ENCODE results near the gene OBSCN.

The OBSCN gene

DNA sequence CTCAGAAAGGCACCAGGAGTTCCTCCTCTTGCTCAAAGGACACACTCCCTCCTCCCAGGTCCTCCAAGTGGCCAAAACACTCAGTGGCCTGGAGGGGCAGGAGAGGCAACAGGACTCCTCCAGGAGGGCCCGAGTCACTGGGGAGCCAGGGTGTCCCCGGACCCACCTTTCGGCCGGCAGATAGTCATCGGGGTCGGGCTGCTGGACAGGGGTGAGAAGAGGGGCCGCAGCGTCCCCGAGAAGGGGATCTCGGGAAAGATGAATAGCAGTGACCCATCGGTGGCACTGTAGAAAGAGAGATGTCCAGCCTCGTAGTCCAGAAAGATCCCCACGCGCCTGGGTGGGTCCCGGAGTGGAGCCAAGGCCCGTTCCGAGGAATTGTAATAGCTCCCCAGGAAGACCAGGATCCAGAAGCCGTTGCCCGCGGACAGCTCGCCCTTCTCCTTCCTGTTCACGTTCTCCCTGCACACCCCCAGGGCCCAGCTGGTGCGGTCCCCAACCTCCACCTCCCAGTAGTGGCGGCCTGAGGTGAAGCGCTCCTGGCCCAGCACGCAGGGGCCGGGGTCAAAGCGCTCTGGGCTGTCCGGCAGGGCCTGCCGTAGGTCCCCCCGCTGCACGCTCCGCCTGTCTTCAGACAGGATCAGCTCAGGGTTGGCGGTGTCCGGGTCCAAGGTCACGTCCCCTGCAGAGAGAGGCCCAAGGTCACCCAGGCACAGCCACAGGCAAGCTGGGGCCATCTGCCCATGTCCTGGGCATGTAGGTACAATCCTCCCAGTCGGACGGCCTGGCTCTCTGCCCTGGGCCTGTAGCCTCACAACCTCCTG is 186.9 kb downstream of the OBSCN start:
- DNase-seq: no peak

DNA sequence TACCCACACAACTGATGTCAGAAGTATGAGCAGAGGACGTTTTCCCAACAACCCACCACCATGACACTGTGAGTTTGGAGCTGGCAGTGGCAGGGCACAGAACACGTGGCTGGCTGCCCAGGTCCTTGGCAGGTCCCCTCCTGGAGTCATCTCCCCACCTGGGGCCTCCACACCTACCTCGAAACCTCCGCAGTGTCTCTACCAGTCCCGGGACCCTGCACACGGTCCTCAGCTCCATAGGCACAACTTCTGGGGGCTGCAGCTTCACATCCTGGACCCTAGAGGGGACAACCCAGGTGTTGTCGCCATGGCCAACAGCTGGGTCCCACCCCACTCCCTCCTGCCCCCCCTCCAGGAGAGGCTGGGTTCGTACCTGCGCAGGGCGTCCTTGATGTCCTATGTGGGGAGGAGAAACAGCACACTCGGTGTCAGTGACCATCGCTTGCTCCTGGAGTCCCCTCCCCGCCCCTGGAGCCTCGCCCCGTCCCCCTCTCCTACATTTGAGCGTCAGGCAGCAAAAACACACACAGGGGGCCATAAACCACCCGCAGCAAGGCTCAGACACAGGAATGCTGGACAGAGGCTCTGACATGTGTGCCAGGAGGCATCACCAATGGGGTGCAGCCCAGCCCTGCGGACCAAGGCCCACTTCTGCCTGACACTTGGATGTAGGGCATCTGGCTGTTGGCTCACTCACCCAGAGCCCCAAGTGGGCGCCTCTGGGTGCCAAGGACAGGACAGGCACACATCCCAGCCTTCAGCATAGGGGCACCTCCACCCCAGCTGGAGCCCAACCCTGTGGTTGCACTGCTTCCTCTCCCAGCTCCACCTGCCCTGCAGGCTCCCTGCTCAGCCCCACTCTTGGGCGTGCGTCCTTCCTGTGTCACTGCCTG is 189.2 kb downstream of the OBSCN start:
- DNase-seq: no peak

DNA sequence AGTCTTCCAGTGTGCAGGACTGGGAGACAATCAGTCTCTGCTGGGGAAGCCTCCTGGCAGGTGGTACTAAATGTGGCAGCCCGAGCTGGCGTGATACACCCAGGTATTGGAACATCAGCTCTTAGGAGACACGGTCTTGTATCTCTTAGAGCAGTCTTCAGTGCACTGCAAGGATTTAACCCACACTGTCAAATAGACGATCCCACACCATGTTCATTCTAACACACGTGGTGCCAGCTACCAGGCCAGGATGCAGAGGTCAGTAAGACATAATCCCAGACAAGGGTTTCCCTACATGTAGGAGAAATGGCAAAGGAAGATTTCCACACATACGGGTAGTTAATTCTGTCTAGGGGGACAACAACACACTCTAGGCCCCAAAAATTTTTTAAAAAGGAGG is 190.1 kb downstream of the OBSCN start:
- no peak for DNase-seq

DNA sequence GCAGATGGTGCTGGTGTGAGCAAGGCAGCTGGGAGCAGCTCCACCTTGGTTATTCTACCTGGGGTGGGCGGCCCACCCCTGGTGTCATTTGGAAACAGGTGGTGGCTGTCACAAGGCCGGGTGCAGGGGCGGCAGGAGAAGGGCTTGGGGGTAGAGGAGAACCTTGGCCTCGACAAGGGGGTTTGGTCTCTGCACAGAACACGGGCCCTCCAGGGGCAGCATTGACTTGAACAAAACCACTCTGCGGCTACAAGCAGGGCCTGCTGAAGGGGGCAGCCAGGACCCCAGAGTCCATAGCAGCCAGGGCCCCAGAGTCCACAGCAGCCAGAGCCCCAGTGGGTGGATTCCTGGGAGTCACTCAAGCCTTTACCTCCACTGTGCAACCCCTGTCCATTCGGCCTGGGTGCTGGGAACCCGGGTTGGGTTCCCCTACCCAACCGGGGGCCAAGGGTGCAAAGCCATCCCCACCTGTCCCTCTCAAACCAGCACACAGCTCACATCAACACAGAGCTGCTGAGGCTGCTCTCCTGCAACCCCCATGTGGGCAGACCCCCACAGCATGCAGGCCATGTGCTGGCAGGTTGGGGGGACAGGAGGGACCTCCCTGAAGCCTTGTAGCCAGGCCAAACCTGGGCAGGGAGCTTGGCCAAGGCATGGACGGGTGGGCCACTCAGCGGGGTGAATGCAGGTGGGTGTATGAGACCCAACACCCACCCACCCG is 191.1 kb downstream of the OBSCN start:
- DNase-seq: no peak

DNA sequence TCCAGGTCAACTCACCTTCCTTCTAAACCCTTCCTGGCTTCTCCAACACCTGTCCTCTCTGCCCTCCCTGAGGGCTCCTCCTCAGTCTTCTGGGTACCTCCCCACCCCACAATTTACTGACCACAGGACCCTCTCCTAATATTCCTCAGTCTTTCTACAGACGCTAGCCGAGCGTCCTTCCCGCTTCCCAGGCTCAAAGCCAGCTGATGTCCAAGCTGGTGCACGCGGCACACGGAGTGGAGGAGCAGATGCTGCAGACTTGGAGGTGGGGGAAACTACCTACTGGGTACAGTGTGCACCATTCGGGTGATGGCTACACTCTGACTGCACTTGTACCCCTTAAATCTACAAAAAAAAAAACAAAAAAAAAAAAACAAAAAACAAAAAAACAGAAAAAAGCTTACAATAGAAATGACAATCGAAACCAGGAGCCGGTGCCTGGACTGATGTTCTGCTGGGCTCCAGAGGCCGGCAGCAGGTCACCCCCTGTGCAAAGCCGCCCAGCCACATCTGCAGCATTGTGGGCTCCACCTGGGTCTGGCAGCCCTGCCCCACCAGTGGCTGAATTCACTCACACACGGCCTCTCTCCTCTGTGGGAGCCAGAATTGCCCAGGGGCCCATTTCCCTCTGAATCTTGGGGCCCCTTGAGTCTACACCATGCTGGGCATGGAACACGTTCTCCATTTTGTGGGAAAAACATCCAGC is 191.8 kb downstream of the OBSCN start:
- no peak for DNase-seq

DNA sequence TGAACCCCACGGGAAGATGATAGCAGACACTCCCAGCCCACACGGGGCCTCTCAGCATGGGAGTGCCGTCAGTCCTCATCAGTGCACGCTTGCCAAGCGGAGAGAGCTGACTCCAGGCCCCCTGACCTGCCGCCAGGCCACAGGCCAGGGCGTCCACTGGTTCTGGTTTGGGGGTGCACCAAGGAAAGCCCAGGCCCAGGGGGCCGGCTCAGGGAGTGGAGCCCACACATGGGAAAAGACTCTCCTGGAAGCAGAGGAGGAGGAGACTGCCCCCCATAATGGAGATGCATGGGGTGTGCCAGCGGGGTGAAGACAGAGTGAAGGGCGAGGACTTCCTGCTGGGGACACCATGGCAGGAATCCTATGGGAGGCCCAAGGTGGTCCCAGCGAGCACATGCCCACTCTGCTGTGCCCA is 192.4 kb downstream of the OBSCN start:
- DNase-seq: no peak

DNA sequence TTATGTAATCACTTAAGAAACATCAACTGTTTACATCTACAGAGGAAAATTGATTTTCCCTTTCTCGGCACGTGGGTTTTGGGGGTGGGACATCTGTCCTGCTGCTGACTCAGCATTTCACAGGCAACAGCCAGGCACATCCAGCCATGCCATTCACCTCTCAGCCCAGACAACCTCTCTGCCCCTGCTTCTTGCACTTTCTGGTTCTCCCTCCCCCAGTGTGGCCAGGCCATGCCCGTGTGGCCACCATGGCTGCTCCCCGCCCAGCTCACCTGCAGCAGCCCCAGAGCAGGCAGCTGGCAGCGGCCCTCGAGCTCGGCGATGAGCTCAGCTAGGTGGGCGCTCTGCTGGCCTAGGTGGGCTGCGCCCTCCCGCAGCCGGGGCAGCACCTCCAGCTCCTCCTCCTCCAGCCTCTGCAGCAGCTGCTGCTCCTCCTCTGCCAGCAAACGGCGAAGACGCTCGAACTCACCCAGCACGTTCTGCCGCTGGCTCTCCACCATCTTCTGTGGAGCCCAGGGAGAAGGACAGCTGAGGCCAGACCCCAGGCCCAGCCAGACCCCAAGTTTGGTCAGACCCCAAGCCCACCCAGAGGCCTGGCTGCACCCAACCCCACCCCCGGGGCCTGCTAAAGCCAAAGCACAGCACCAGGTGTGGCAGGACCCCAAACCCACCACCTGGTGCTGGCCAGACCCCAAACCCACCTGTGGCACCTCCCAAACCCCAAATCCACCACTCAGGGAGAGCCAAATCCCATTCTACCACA is 193.0 kb downstream of the OBSCN start:
- DNase-seq: no peak

DNA sequence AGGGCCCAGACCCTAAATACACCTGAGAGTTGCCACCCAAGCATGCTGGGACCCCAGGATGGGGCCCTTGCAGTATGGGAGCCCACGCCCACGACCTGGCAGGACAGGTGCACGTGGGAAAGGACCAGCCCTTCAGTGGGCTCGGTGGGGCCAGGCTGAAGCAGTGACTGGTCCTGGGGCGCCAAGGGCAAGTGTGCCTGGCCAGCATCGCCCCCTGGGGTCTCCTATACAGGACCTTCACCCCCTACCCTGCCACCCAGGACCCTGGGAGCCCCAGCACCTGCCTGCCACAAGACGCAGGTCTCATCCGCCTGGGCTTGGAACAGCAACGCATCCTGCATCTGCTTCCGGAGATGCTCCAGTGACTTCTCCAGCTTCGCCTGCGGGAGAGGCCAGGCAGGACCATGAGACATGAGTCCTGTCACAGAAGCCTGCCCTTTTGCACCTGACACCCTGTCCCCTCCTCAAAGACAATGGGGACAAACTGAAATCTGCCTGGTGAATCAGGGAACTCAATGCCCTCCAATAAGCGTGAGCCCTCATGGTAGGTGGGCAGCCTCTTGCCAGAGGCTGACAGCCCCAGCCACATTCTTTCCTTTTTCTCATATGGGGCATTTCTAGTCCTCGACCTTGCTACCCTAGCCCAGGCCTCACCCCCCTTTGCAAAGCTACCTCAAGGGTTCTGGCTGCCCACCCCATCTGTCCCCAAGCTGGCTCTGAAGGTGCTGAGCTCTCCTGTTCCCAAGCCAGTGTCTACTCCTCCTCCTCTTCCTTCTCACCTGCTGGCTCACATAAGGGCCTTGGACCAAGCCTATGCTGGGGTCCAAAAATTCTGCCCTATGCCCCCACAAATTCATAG is 194.2 kb downstream of the OBSCN start:
- no peak for DNase-seq

DNA sequence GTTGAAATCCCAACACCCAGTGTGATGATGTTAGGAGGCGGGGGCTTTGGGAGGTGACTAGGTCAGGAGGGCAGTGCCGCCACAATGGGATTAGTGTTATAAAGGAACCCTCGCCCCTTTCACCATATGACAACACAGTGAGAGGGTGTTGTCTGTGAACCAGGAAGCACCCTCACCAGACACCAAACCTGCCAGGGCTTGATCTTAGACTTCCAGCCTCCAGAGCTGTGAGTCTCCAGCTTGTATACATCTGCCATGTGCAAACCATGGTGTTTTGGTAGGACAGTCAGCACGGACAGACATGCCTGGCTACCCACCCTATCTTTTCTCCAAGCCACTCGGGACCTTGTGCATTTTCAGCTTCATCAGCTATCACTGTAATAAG is 194.8 kb downstream of the OBSCN start:
- DNase-seq: no peak

DNA sequence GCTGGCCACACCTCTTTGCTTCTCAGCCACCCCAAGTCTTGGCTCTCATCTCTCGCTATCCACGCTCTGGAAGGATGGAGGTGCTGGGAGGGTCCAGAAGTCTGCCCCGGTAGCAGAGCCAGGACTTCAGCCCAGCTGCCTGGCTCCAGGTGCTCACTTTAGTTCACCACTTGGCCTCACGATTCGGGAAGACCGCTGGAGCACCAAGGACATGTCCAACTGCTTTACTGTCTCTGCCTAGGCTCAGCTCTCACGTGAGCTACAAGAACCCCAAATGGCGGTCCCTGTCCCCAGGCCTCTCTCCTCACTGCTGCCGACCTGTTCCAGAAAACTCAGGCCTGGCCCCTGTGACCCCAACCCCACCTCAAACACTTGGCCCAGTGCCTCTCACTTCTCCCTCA is 195.4 kb downstream of the OBSCN start:
- no peak for DNase-seq

DNA sequence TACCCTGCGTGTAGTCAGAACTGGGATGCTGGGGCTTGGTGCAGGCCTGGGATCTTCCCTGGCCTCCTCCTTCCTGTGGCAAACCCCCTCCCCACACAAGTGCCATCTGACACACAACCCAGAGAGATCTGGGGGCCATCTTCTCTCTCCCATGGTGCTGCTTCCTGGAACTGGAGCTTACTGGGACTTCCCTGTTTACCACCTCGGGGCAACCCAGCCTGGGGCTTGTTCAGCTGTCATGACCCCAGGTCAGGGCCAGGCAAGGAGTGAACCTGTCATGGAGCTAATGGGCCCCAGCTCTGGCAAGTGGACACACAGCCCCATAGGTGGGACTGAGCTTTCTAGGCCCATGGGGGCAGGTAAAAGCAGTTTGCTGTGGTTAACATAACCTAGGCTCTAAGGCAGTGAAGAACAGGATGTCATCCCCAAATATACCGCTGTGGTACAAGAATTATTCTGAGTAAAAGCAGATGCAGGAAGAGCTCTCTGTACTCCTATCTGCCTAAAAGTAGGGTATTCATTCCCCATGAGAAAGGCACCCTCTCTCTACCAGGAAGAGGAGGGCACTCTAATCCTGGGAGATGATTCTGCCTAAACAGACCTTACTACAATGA is 196.4 kb downstream of the OBSCN start:
- DNase-seq: no peak

DNA sequence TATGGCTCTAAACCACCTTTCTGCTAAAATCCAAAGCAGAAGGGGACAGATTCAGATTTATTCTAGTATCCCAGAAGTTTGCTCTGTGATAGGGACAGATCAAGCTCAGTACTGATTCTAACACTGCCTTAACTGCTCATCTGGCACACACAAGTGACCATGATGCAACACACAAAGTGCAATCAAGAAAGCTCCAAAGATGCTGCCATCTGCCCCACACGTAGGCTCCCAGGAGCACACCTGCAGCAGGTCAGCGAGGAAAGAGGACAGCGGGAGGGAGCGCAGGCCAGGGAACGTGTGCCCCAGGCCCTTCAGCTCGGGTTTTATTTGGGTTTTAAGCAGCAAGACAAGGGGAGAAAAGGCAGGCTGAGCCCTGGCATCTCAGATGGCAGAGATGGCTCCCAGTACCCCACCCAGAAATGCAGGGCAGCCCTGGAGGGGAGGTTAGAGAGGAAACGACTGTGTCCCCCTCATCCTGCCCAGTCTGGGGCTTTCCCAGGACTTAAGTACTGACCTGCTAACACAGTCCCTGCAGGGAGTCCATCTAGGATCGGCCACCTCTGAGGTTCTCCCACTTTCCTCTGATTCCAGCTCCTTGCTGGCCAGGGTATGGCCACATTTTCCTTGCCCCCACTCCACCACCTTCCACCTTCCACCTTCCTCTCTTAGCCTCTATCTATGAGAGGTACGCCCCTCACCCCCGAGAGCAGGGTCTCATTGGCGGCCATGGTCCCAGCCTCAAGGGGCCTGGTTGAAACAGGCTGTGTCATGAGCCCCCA is 197.5 kb downstream of the OBSCN start:
- DNase-seq: no peak

DNA sequence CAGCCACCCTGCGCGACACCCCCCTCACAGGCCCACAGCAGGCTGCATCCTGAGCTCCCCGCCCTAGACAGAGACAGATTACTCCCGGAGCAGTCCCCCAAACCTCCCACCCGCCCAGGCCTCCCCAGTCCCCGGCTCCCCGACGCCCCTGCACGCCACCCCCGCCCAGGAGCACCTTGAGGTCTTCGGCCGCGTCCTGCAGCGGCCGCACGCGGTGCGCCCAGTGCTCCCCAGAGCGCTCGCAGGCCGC is 198.1 kb downstream of the OBSCN start:
- DNase-seq: no peak

DNA sequence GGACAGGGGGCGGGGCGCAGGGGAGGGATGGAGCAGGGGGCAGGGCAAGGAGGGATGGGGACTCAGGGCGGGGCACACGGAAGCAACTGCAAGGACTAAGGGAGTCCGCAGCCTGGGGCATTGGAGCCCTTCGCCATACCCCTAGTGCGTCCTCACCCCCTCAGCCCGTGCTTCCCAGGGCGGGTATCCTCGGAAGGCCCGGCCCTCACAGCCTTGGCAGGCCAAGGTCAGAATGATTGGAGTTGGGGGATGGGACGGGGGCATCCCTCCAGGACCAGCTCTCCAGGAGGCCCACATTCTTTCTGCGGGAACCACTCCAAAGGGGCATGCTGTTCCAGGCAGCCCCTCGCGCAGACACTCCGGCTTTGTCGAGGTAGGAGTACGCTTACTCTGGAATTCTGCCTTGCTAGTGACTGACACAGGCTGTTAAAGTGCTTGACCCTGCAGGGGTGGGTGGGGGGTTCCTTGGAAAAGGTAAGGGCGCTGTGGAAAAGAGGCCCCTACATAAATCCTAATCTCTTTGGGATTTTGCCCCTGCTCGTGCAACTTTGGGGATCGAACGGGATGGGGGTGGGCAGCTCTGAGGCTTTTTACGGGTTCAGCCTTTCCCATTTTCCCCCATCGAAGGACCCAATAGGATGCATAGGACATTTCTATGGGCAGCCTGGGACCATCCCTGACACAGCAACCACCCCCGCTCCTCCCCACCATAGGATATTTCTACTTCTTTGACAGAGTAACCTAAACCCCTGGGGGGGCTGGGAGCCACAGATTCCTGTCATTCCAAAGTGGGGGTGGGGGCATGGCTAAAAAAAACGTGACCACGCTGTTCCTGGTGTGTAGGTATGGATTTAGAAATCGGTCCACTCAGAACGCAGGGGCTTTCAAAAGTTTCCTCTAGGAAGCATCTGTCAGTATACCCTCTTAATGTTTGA is 199.5 kb downstream of the OBSCN start:
- no peak for DNase-seq

DNA sequence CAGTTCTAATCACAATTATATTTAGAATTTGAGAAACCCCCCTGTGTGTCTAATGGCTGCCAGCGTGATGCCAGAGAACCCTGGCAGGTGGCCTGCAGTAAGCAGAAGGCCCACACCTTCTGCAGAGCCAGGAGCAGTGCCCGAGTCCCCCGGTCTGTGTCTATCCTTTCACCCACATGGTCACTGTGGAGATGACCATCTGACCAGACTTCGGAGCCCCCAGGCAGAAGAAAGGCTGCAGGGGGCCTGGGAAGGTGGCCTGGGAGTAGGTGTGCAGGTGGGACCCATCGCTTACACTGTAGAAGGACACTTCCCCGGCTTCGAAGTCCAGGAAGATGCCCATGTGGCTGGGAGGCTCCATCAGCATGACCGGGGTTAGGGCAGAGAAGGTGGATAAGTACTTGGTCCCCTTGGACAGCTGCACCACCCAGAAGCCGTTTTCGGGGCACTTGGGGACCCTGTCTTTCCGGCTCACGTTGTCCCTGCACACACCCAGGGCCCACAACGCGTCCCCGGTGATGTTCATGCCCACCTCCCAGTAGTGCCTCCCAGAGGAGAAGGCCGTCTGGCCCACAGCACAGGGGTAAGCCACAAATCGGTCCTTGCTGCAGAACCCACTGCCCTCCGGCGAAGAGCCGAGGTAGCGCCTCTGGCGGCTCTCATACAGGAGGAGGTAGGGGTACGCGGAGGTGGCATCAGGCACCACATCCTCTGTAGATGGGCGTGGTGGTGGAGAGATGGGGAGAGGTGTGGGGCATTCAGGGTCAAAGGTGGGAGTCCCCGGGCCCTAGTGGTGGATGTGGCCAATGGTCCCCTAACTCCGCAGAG is 200.4 kb downstream of the OBSCN start:
- DNase-seq: no peak

DNA sequence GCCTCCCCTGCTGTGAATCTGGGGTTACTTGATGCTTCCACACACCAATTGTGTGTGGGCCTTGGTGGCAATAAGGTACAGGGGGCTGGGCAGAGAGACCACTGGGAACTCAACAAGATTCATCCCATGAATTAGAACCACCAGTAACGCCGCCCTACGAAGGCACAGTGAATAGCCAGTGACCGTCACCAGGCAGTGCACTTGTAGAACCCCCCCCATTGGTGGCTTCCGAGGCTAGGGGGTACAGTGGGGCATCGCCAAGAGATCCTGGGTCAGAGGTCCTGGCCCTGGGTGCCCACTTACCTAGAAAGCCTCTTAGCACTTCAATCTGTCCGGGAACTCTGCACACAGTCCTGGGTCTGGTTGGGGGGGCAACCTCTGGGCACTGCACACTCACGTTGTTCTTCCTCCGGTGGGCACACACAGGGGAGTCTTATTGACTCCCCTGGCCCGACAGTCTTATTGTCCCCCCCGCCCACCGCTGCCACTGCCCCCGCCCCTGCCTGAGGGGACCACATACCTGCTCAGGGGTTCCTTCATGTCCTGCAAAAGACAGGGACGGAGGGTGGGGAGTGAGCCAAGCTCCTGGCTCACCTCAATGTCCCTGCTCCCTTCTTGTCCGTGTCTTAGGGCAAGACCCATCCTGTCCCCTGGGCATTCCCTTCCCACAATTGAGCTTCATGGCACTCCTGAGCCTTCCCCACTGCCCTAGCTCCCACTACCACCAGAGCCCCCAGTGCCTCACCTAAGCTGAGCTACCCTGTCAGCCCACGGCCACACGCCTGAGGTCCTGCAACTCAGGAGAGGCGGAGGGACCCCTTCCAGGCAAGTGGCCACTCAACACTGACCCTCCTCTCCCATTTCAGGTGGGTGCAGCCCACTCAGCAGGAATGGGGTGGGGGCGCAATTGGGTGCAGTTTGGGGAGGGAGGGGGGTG is 201.3 kb downstream of the OBSCN start:
- no peak for DNase-seq

DNA sequence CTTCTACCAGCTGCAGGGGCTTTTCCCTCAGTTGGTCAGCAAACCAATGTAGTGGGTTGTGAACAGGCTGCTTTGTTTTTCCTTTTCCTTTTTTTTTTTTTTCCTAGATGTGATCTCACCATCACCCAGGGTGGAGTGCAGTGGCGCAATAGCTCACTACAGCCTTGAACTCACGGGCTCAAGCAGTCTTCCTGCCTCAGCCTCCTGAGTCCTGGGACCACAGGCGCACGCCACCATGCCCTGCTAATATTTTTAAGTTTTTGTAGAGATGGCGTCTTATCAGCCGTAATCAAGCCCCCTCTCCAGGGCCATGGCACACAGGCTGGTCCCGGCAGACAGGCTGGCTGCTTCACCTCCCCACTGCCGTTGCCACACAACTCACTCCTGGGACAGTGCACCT is 202.2 kb downstream of the OBSCN start:
- DNase-seq: no peak
